ENCODE data around the gene MICB.
"Not testable (repeated sequence)": the region's sequence is repeated elsewhere in the genome, so short reads cannot be mapped to it uniquely, and the experiment has no call there.

The MICB gene

DNA sequence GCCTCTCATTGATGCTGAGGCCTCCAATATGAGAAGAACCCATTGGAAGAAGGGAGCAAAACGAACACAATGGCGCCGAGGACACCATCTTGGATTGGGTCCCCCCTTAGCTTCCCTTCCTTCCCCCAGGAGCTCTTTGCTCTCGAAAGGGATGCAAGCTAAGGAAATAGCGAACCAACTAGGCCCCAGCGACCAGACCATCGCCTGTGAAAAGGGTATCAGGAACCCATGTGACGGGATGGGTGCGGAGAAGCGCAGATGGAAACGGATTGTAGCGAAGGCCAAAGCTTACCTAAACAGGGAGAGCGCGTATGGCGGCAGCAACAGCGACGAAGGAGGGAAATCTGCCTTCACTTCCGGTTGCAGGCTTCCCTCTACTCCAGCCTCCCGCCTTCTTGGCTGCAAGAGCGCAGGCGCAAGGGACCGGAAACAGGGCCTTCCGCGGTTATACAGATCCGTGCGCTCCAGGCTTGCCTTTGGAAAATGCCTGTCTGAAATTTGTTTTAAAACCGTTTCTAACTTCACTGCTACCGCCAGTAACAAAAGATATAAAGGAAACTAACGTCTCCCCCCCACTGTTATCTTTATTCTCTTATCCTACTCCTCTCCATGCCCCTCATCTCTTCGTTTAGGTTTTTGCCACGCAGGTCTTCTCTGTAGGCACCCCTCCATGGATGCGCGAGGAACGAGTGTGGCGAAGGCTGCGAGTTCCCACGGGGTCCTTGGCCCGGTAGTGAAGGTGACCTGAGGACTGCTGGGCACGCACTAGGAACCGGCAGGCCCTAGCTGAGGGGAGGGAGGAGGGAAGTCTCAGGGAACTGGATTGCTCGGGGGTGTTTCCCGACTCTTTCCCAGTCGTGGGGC lies 43.9 kb downstream of the MICB start, which contains the start of gene DDX39B:
Gene DDX39B, minus strand, starts transcription at position 346 of the 864 bp plus-strand sequence. CDS start 1,471 bp downstream, outside the sequence.
- peak; percentile 98 for DNase-seq

DNA sequence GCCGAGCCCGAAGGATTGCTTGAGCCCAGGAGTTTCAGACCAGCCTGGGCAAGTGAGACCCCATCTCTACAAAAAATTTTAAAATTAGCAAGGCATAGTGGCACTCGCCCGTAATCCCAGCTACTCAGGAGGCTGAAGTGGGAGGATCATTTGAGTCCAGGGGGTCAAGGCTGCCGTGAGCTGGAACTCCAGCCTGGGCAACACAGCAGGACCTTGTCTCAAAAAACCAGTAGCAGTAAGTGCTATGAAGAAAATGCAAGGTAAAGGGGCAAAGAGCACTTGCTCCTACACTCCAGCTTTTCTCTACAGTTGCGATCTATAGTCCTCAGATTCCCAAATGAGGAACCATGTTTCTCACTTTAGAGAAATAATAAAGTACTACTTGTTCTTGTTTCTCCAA lies 45.7 kb downstream of the MICB start:
- no peak for DNase-seq

DNA sequence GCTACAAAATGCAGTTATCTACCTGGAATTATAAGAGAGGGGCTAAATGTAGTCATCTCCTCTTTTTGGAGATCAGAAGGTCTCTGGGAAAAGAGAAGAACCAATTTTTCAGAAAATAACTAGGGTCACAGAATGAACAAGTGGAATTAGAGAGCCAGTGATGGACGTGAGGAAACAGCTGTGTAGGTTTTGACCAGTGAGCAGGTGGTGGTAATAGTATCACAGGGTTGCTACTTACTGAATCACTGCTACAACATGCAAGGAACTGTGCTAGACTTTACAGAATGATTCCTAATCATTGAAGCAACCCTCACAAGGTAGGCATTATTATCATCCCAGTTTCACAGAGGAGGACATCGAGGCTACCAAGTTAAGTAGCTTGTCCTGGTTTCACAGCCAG lies 46.7 kb downstream of the MICB start:
- DNase-seq: no peak

DNA sequence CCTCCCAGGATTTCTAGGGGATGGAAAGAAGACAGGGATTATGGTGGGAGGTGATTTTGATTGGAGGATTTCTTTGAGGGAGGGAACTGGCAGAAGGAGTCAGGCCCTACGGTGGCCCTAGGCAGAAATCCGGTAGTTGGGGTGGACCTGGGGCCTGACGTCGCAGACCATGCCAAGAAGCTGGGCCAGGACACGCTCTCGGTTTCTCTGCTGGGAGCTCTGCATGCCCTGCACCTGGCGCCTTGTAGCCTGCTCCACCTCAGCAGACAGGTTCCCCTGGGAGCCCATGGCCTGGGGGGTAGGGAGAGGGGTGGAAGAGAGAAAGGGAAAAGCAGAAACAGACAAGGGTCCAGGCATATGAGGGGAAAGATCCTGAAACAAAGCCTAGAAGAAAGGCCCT lies 47.3 kb downstream of the MICB start:
- no peak for DNase-seq

DNA sequence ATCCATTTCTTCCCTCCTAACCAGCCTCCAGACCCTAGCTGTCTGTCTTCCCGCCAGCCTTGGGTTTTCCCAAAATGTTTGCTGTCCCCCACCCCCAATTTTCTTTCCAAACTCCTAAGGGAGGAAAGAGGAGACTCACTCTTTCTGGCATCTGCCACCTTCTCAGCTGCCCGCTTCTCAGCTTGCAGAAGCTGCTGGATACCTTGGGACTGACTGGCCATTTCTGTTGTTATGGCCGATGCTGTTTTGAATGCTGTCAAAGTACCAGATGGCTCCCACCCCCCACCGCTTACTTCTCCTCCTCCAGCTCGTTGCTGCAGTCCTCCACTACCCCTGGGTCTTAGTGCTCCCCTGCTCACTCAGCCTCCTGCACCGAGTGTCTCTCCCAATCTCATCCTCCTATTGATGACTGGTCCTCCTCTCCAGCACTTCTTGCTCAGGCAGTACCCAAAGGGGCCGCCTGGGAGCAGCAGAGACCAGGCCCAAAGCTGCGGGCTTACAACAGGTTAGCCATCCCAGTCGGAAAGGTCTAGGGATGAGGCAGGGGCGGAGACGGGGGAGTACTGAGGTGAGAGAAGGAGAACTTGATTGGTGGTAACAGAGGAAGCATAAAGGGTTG lies 48.5 kb downstream of the MICB start, which contains the start of gene ATP6V1G2:
Gene ATP6V1G2, minus strand, starts transcription at position 270 of the 619 bp plus-strand sequence. Its CDS starts 49 bp downstream, at position 221.
- peak; percentile 97 for DNase-seq

DNA sequence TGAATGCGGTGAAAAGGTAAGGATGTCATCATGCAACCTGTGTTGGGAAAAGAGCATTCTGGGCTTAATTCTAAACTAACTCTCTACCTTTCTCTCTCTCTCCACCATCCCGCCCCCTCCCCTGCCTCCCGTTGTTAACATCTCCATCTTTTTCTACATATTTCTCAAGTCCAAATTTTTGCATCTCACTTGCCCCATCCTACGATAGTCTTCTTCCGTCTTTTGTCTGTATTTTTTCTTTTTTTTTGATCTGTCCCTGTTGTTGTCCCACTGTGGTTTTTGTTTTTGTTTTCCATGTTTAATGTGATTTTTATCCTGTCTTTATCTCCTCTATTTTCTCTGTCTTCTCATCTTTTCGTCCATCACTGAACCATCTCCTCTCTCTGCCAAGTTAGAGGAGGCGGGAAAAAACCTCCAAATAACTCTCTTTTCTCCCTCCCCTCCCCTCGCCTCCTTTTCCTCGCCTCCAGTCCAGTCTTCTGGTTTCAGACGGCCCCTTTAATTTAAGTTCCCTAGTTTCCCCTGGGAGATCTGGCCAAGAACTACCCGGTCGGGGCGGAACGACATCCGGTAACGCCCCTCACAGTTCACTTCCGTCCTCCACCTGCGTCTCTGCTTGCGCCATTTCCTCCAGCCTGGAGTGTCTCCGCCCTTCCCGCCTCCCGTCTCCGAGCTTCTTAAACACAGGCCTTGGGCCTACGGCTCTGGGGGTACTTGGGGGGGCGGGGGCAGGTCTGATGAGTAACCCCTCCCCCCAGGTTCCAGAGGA lies 49.2 kb downstream of the MICB start, which contains the start of gene NFKBIL1:
Gene NFKBIL1, plus strand, starts transcription at position 651 of the 769 bp plus-strand sequence. Its CDS starts 87 bp downstream, at position 738.
- peak; percentile 98 for DNase-seq

DNA sequence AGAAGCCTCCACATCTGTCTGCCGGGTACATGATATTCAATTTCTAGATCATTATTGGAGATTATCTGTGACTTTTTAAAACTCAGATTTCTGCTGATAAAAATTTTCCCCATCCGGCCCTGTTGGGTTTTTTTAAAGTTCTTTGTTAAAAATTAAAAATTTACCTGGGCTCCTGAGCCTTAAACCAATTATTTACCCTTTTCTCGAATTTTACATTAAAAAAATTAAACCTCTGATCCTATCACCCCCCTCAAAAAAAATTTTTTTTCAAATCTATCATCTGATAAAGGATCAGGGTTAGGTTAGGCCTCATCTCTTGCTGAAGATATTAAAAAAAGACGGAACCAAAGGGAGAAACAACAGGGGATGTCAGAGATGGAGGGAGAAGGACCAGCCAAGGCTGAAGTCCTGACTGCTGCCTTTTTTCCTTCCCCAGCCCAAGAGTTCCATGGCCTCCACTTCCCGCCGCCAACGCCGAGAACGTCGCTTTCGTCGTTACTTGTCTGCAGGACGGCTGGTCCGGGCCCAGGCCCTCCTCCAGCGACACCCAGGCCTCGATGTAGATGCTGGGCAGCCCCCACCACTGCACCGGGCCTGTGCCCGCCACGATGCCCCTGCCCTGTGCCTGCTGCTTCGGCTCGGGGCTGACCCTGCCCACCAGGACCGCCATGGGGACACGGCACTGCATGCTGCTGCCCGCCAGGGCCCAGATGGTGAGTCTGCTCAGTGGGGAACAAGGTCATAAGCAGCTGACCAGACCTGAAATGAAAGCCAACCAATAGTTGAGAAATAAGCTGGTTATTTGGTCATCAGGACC lies 50.0 kb downstream of the MICB start:
- no peak for DNase-seq

DNA sequence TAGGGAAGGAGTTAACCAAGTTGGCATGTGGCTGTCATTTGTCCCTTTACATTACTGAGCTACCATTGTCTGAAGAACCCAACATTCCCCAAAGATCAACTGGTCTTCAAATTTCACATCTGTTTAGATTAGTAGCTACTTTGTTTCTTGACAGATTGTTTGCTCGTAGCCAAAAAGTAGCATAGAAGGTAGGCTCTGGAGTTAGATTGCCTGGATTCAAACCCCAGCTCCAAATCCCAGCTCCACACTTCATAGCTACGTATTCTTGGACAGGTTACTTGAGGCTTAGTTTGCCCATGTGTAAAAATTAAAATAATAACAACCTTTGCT lies 50.6 kb downstream of the MICB start:
- DNase-seq: no peak

DNA sequence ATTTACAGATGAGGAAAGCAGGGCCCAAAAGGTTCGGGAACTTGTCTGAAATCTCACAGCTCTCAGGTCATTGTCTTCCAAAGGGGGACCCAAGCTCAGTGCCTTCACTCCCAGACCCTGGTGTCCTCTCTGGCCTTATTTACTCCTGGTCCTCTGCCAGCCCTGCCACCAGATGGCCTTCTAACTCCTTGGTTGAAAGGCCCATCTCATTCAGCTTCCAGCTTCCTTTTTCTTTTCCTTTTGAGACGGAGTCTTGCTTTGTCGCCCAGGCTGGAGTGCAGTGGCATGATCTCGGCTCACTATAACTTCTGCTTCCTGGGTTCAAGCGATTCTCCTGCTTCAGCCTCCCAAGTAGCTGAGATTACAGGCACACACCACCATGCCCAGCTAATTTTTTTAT lies 53.4 kb downstream of the MICB start:
- not testable (repeated sequence) for DNase-seq

DNA sequence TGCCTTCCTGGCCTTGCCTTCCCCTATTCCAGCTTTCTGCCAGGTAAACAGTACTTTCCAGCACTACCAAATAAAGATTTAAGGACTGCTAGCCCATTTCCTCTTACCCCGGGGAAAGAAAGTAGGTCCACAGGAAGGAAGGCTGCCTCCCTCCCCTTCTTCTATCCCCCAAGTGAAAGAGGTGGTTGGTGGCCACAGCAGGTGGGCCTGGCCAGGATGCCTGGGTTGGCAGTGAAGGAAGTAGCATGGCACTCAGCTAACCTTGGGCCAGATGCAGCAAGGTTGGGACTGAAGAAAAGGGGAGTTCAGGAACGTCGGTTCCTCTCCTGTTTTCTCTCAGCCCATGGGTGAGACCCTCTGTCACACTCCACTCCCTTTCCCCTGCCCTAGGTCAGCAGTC lies 58.4 kb downstream of the MICB start:
- no peak for DNase-seq

DNA sequence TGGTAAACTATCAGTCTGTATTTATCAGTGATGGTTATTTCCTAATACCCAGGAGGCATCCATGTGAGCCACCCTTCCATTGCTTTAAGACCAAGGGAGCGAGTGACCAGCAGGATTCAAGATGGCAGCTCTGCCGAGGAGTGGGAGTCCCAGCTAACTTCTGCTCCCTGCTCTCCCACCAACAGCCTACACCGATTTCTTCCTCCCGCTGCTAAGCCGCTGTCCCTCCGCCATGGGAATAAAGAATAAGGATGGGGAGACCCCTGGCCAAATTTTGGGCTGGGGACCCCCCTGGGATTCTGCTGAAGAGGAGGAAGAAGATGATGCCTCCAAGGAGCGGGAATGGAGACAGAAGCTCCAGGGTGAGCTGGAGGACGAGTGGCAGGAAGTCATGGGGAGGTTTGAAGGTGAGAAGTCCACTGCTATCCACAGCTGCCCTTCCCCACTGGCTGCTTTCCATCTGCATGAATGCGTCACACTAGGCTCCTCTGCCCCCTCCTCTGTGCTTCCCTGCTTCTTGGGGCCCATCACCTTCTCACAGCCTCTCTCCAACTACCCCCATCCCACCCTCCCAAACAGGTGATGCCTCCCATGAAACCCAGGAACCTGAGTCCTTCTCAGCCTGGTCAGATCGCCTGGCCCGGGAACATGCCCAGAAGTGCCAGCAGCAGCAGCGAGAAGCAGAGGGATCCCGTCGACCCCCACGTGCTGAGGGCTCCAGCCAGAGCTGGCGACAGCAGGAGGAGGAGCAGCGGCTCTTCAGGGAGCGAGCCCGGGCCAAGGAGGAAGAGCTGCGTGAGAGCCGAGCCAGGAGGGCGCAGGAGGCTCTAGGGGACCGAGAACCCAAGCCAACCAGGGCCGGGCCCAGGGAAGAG lies 59.7 kb downstream of the MICB start:
- no peak for DNase-seq

DNA sequence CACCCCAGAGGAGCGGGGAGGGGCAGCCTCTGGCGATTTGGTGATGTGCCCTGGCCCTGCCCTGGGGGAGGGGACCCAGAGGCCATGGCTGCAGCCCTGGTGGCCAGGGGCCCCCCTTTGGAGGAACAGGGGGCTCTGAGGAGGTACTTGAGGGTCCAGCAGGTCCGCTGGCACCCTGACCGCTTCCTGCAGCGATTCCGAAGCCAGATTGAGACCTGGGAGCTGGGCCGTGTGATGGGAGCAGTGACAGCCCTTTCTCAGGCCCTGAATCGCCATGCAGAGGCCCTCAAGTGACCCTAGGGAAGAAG lies 60.3 kb downstream of the MICB start:
- DNase-seq: no peak

DNA sequence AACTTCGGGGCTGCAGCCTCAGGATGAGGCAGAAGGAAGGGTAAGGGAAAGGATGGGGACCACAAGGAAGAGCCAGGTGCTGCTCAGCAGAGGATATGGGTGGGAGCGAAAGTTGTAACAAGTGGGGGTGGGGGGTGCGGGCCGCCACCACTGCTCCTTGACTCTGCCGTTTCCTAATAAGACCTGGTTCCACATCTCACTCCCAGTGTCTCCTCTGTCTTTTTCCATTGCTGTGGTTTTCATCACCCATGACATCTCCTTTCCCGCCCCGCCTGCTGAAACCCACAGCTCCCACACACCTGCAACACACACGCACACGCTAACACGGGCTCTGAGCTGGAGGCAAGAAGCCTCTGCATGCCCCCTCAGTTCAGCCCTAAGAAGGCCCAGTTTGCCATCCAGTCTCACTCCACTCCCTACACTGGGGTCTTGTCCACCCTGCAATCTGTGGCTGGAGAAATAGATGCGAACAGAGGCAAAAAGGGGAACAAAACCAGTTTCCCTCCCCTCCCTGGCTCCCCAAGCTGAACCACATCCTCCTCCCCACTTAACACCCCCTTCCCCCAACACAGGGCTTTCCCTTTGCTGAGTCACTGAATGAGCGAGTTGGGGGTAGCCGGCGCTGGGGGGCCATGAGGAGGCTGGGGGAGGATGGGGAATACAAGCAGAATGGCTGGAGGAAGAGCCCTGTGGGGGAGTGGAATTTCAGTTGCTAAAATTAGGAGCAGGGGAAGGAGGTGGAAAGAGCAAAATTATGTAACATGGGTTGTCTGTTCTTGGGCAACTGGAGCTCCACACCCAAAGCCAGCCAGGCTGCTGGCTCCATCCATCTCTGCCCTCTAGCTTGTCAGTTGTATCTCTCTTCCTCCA lies 60.9 kb downstream of the MICB start:
- no peak for DNase-seq

DNA sequence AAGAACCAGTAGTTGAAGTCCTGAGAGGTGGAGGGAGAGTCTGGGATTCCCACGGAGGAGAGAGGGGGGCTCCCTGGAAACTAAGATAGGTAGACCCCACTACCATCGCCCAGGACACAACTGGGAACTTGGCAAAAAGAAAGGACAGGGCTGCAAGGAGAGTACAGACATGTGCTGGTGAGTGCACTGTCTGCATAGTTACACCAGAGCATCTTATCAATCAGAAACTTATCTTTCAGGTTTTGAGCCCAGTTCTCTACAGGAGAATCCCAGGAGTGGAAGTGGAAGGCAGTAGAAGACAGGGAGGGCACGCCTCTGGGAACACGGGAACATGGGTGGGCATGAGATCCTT lies 61.6 kb downstream of the MICB start:
- DNase-seq: no peak

DNA sequence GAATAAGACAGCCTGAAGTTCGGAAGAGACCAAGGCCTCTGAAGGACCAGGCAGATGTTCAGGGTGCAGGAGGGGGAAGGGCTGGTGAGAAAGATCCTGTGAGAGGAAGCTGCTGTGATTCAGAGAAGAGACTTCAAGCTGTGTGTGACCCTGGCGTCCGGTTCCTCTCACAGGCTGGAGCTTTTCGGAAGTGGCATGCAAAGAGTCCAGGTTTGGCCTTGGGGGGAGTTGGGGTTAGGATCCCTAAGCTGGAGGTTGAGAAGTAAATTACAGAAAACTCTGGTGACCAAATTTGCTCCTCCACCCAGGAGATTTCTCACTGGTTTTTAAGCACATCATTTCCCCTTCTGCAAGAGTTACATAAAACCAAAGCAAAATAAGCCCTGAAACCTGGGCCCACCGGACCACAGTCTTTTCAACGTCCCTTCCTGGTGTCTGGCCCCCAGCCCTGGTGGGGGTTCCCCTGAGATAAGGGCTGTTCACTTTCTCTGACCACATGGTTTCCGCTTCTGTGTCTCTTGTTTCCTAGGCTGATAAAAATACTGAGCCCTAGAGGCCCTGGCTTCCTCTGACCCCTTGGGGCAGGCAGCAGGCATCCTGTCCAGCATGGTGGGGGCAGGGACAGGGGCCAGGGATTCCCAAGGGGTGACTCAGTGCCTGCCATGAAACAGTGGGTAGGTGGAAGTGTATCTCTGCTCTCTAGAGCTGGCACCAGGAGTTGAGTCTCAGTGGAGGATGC lies 62.2 kb downstream of the MICB start:
- no peak for DNase-seq

DNA sequence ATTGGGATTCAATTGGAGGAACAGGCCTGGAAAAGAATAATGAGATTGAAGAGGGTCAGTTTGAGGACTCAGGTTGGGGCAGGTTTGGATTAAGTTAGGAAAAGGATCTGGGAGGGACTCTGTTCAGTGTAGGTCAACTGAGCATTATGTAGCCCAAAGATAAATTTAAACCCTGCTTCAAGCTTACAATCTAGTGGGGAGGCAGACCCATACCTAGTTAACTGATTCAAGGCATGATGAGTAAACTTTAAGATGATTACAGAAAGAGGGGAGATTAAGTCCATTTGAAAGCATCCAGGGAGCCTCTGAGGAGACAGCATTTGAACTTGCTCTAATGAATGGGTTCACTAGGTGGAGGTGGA lies 62.7 kb downstream of the MICB start:
- DNase-seq: no peak
